Mononuclear cell (primary cell): ENCODE results near the gene CAMK1D. TPM values are rescaled to one million over a fixed set of nuclear protein-coding genes. Genes with fewer than 3 reads are reported as not detected.

Experiments
- H3K27me3 ChIP-seq: 2 replicates; pipeline ENCODE4 v1.6.0; 2011; ENCODE audit warnings: low read length, control low read depth; ENCODE audit not compliant: insufficient read depth
- H3K4me1 ChIP-seq: 2 replicates; pipeline ENCODE4 v1.5.1; 2011; ENCODE audit warnings: mild to moderate bottlenecking, low read length, control low read depth; ENCODE audit not compliant: insufficient read depth
- H3K4me3 ChIP-seq: 2 replicates; pipeline ENCODE4 v1.5.1; 2011; ENCODE audit warnings: mild to moderate bottlenecking, low read length, moderate library complexity
- H3K9me3 ChIP-seq: 2 replicates; pipeline ENCODE4 v1.5.1; 2011; ENCODE audit warnings: low read depth, mild to moderate bottlenecking, control low read depth, low read length
- total RNA-seq: library from RNA; depleted of rRNA; stranded (reverse); fragments of >200 nt; gene quantifications from one replicate; pipeline ENCODE4 v1.2.3, GENCODE V29; 2012

Gene CAMK1D
- total RNA-seq, 1 donor: 11.0 TPM

GRCh38 chr10:12572281-12572680, 222.9 kb downstream of the CAMK1D start:
- Histone ChIP-seq H3K27me3 (no peaks in the 10 kb centered on the region), H3K9me3 (no peaks in the 10 kb centered on the region), H3K4me3 (no peak overlapping the region), H3K4me1 (no peaks in the 10 kb centered on the region)

- Histone ChIP-seq H3K27me3 (no peaks in the 10 kb centered on the region), H3K4me1 (peaks cover 6% of the 10 kb centered on the region), H3K9me3 (no peaks in the 10 kb centered on the region), H3K4me3 (no peak overlapping the region)
These were observed 228.3 kb downstream of the CAMK1D start for GRCh38 chr10:12577610-12578009.

GRCh38 chr10:12579954-12580858, 230.9 kb downstream of the CAMK1D start:
- H3K4me1 ChIP-seq: peaks cover 6% of the 10 kb centered on the region
- no peak overlapping the region for H3K4me3 ChIP-seq
- no peaks in the 10 kb centered on the region for H3K9me3 ChIP-seq
- H3K27me3 ChIP-seq: no peaks in the 10 kb centered on the region

GRCh38 chr10:12583891-12584595, 234.7 kb downstream of the CAMK1D start:
- H3K9me3 ChIP-seq: no peaks in the 10 kb centered on the region

GRCh38 chr10:12586741-12587140, 237.4 kb downstream of the CAMK1D start:
- H3K4me3 ChIP-seq: no peak overlapping the region
- H3K27me3 ChIP-seq: no peaks in the 10 kb centered on the region
- H3K9me3 ChIP-seq: no peaks in the 10 kb centered on the region
- H3K4me1 ChIP-seq: peaks cover 19% of the 10 kb centered on the region

More at GRCh38 chr10:12583891-12584595, 234.7 kb downstream of the CAMK1D start:
- Histone ChIP-seq H3K4me1 (peaks cover 20% of the 10 kb centered on the region), H3K4me3 (no peak overlapping the region), H3K27me3 (no peaks in the 10 kb centered on the region)

- H3K27me3 ChIP-seq: no peaks in the 10 kb centered on the region
- no peak overlapping the region for H3K4me3 ChIP-seq
- H3K4me1 ChIP-seq: peaks cover 19% of the 10 kb centered on the region
- no peaks in the 10 kb centered on the region for H3K9me3 ChIP-seq
These were observed 238.1 kb downstream of the CAMK1D start for GRCh38 chr10:12587451-12587888.

GRCh38 chr10:12588091-12588860, 238.9 kb downstream of the CAMK1D start:
- Histone ChIP-seq H3K4me3 (no peak overlapping the region), H3K4me1 (peaks cover 19% of the 10 kb centered on the region), H3K9me3 (no peaks in the 10 kb centered on the region), H3K27me3 (no peaks in the 10 kb centered on the region)

GRCh38 chr10:12589291-12589690, 239.9 kb downstream of the CAMK1D start:
- no peak overlapping the region for H3K4me3 ChIP-seq
- peaks cover 22% of the 10 kb centered on the region for H3K4me1 ChIP-seq
- no peaks in the 10 kb centered on the region for H3K27me3 ChIP-seq
- no peaks in the 10 kb centered on the region for H3K9me3 ChIP-seq

GRCh38 chr10:12589791-12590190, 240.4 kb downstream of the CAMK1D start:
- no peaks in the 10 kb centered on the region for H3K9me3 ChIP-seq
- no peaks in the 10 kb centered on the region for H3K27me3 ChIP-seq
- peaks cover 27% of the 10 kb centered on the region for H3K4me1 ChIP-seq
- no peak overlapping the region for H3K4me3 ChIP-seq

GRCh38 chr10:12590675-12591659, 241.6 kb downstream of the CAMK1D start:
- Histone ChIP-seq H3K4me1 (peaks cover 36% of the 10 kb centered on the region), H3K4me3 (no peak overlapping the region), H3K27me3 (no peaks in the 10 kb centered on the region), H3K9me3 (no peaks in the 10 kb centered on the region)

- no peaks in the 10 kb centered on the region for H3K9me3 ChIP-seq
- H3K27me3 ChIP-seq: no peaks in the 10 kb centered on the region
- H3K4me3 ChIP-seq: no peak overlapping the region
- peaks cover 30% of the 10 kb centered on the region for H3K4me1 ChIP-seq
These were observed 243.6 kb downstream of the CAMK1D start for GRCh38 chr10:12592967-12593366.

- Histone ChIP-seq H3K9me3 (no peaks in the 10 kb centered on the region), H3K27me3 (no peaks in the 10 kb centered on the region), H3K4me1 (peaks cover 17% of the 10 kb centered on the region), H3K4me3 (no peak overlapping the region)
These were observed 245.1 kb downstream of the CAMK1D start for GRCh38 chr10:12594448-12594944.

GRCh38 chr10:12595936-12596576, 246.7 kb downstream of the CAMK1D start:
- H3K4me1 ChIP-seq: peaks cover 17% of the 10 kb centered on the region
- H3K27me3 ChIP-seq: no peaks in the 10 kb centered on the region
- H3K9me3 ChIP-seq: no peaks in the 10 kb centered on the region

More at GRCh38 chr10:12595936-12596576, 246.7 kb downstream of the CAMK1D start:
- H3K4me3 ChIP-seq: no peak overlapping the region
